Measurements from ENCODE around the gene KRT8.

Gene KRT8

GRCh38 chr12:52899338-52900035, 5.4 kb downstream of the KRT8 start:
- no peak for DNase-seq (ENCODE audit: low read depth)
- no peak for TF ChIP-seq CTCF (IDR thresholded peaks at IDR 0.05; ENCODE audit: control insufficient read depth, insufficient read depth, low read depth, low read length, missing control alignments)
- no peak overlapping the region for H3K4me3 ChIP-seq (ENCODE audit: control insufficient read depth, low read depth, low read length)

- no peak for DNase-seq (ENCODE audit: low read depth)
- H3K4me3 ChIP-seq (ENCODE audit: control insufficient read depth, low read depth, low read length), result no peak overlapping the region
- TF ChIP-seq CTCF (IDR thresholded peaks at IDR 0.05; ENCODE audit: control insufficient read depth, insufficient read depth, low read depth, low read length, missing control alignments), result no peak
Measured at GRCh38 chr12:52896190-52897100, 8.4 kb downstream of the KRT8 start.

GRCh38 chr12:52895726-52896189, 9.1 kb downstream of the KRT8 start:
- no peak for DNase-seq (ENCODE audit: low read depth)
- H3K4me3 ChIP-seq (ENCODE audit: control insufficient read depth, low read depth, low read length), result no peak overlapping the region
- TF ChIP-seq CTCF (IDR thresholded peaks at IDR 0.05; ENCODE audit: control insufficient read depth, insufficient read depth, low read depth, low read length, missing control alignments), result no peak

- no peak for TF ChIP-seq CTCF (IDR thresholded peaks at IDR 0.05; ENCODE audit: control insufficient read depth, insufficient read depth, low read depth, low read length, missing control alignments)
- no peak overlapping the region for H3K4me3 ChIP-seq (ENCODE audit: control insufficient read depth, low read depth, low read length)
- no peak for DNase-seq (ENCODE audit: low read depth)
Measured at GRCh38 chr12:52892974-52893373, 11.9 kb downstream of the KRT8 start.

- H3K4me3 ChIP-seq (ENCODE audit: control insufficient read depth, low read depth, low read length), result no peak overlapping the region
- no peak for DNase-seq (ENCODE audit: low read depth)
- no peak for TF ChIP-seq CTCF (IDR thresholded peaks at IDR 0.05; ENCODE audit: control insufficient read depth, insufficient read depth, low read depth, low read length, missing control alignments)
Measured at GRCh38 chr12:52892207-52892852, 12.5 kb downstream of the KRT8 start.

GRCh38 chr12:52891044-52891443, 13.8 kb downstream of the KRT8 start:
- no peak overlapping the region for H3K4me3 ChIP-seq (ENCODE audit: control insufficient read depth, low read depth, low read length)
- TF ChIP-seq CTCF (IDR thresholded peaks at IDR 0.05; ENCODE audit: control insufficient read depth, insufficient read depth, low read depth, low read length, missing control alignments), result no peak

More at GRCh38 chr12:52891044-52891443, 13.8 kb downstream of the KRT8 start:
- no peak for DNase-seq (ENCODE audit: low read depth)
